K562 (cell line): ENCODE measurements around the gene JAKMIP2.
"Not testable (repeated sequence)": the region's sequence is repeated elsewhere in the genome, so short reads cannot be mapped to it uniquely, and the experiment has no call there.

Experiments used
- CBX8 ChIP-seq: fragments of 200-600 bp; sonication (generic); IDR thresholded peaks from 2 replicates; pipeline ENCODE4 v1.6.1; 2012; ENCODE audit warnings: borderline replicate concordance, mixed run types, low read depth, mild to moderate bottlenecking, moderate library complexity, mixed read lengths, low read length, control low read depth, inconsistent platforms; ENCODE audit not compliant: poor library complexity, severe bottlenecking; ENCODE audit errors: extremely low read depth
- ESRRA ChIP-seq: fragments of 450-650 bp; IDR thresholded peaks from 2 replicates; pipeline ENCODE4 v1.6.1; 2014; ENCODE audit warnings: low read depth, mild to moderate bottlenecking, moderate library complexity, borderline replicate concordance
- YY1 ChIP-seq, 3 experiments: IDR thresholded peaks; 2 replicates each; pipeline ENCODE4 v1.6.1; 2011; ENCODE audit warnings: low read length in 2 of 3, mild to moderate bottlenecking in 2 of 3, moderate library complexity in 2 of 3, borderline replicate concordance in 1 of 3, control low read depth in 1 of 3, low read depth in 1 of 3; ENCODE audit not compliant: insufficient read depth in 3 of 3, insufficient replicate concordance in 2 of 3, control insufficient read depth in 1 of 3, insufficient read length in 1 of 3; ENCODE audit errors: extremely low read depth in 1 of 3
- TF ChIP-seq, protein P1 (sequence below): fragments of 450-650 bp; IDR thresholded peaks from 2 replicates; pipeline ENCODE4 v1.6.1; 2016; ENCODE audit warnings: mild to moderate bottlenecking, moderate library complexity

- not testable (repeated sequence) for TF ChIP-seq CBX8; YY1 (IDR thresholded peaks at IDR 0.05; ENCODE audit: borderline replicate concordance in 1 of 3, control insufficient read depth in 1 of 3, extremely low read depth in 1 of 3, insufficient read depth in 3 of 3, insufficient read length in 1 of 3, insufficient replicate concordance in 2 of 3, low read depth in 1 of 3, low read length in 2 of 3); ESRRA
- TF ChIP-seq, protein P1, sequence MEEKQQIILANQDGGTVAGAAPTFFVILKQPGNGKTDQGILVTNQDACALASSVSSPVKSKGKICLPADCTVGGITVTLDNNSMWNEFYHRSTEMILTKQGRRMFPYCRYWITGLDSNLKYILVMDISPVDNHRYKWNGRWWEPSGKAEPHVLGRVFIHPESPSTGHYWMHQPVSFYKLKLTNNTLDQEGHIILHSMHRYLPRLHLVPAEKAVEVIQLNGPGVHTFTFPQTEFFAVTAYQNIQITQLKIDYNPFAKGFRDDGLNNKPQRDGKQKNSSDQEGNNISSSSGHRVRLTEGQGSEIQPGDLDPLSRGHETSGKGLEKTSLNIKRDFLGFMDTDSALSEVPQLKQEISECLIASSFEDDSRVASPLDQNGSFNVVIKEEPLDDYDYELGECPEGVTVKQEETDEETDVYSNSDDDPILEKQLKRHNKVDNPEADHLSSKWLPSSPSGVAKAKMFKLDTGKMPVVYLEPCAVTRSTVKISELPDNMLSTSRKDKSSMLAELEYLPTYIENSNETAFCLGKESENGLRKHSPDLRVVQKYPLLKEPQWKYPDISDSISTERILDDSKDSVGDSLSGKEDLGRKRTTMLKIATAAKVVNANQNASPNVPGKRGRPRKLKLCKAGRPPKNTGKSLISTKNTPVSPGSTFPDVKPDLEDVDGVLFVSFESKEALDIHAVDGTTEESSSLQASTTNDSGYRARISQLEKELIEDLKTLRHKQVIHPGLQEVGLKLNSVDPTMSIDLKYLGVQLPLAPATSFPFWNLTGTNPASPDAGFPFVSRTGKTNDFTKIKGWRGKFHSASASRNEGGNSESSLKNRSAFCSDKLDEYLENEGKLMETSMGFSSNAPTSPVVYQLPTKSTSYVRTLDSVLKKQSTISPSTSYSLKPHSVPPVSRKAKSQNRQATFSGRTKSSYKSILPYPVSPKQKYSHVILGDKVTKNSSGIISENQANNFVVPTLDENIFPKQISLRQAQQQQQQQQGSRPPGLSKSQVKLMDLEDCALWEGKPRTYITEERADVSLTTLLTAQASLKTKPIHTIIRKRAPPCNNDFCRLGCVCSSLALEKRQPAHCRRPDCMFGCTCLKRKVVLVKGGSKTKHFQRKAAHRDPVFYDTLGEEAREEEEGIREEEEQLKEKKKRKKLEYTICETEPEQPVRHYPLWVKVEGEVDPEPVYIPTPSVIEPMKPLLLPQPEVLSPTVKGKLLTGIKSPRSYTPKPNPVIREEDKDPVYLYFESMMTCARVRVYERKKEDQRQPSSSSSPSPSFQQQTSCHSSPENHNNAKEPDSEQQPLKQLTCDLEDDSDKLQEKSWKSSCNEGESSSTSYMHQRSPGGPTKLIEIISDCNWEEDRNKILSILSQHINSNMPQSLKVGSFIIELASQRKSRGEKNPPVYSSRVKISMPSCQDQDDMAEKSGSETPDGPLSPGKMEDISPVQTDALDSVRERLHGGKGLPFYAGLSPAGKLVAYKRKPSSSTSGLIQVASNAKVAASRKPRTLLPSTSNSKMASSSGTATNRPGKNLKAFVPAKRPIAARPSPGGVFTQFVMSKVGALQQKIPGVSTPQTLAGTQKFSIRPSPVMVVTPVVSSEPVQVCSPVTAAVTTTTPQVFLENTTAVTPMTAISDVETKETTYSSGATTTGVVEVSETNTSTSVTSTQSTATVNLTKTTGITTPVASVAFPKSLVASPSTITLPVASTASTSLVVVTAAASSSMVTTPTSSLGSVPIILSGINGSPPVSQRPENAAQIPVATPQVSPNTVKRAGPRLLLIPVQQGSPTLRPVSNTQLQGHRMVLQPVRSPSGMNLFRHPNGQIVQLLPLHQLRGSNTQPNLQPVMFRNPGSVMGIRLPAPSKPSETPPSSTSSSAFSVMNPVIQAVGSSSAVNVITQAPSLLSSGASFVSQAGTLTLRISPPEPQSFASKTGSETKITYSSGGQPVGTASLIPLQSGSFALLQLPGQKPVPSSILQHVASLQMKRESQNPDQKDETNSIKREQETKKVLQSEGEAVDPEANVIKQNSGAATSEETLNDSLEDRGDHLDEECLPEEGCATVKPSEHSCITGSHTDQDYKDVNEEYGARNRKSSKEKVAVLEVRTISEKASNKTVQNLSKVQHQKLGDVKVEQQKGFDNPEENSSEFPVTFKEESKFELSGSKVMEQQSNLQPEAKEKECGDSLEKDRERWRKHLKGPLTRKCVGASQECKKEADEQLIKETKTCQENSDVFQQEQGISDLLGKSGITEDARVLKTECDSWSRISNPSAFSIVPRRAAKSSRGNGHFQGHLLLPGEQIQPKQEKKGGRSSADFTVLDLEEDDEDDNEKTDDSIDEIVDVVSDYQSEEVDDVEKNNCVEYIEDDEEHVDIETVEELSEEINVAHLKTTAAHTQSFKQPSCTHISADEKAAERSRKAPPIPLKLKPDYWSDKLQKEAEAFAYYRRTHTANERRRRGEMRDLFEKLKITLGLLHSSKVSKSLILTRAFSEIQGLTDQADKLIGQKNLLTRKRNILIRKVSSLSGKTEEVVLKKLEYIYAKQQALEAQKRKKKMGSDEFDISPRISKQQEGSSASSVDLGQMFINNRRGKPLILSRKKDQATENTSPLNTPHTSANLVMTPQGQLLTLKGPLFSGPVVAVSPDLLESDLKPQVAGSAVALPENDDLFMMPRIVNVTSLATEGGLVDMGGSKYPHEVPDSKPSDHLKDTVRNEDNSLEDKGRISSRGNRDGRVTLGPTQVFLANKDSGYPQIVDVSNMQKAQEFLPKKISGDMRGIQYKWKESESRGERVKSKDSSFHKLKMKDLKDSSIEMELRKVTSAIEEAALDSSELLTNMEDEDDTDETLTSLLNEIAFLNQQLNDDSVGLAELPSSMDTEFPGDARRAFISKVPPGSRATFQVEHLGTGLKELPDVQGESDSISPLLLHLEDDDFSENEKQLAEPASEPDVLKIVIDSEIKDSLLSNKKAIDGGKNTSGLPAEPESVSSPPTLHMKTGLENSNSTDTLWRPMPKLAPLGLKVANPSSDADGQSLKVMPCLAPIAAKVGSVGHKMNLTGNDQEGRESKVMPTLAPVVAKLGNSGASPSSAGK: not testable (repeated sequence)
Observed at GRCh38 chr5:147827017-147827416, 44.5 kb upstream of the JAKMIP2 start.
